ENCODE measurements around the gene ID3. TPM values are rescaled to one million over a fixed set of nuclear protein-coding genes. Genes with fewer than 3 reads are reported as not detected.

The ID3 gene
- total and polyA plus RNA-seq, 2 experiments from 2014 or later: 376 to 680 TPM

GRCh38 chr1:23558140-23558871, 995 bp downstream of the ID3 start:
- no peaks in the 10 kb centered on the region for H3K9me2 ChIP-seq (ENCODE audit: insufficient read depth)
- peaks cover 33% of the 10 kb centered on the region for H3K79me2 ChIP-seq (ENCODE audit: insufficient read depth)
- H3K4me2 ChIP-seq (ENCODE audit: unreplicated experiment): peak overlapping the region; percentile 82
- TF ChIP-seq EZH2 (IDR thresholded peaks at IDR 0.05; ENCODE audit: insufficient read depth, poor library complexity, severe bottlenecking) (no peak), EZH2phosphoT487 (IDR thresholded peaks at IDR 0.05; ENCODE audit: insufficient read depth, low read depth) (no peak)
- in situ Hi-C loops (cut with MboI): no loop called here
- peaks cover 7% of the 10 kb centered on the region for H3K36me3 ChIP-seq (ENCODE audit: low read depth)
- H4K20me1 ChIP-seq (ENCODE audit: insufficient read depth): no peaks in the 10 kb centered on the region
- peak overlapping the region; percentile 100 for H3K27ac ChIP-seq
- 0 to 1% methylated on average over 29 to 31 of the region's 34 CpGs for WGBS, 2 experiments (ENCODE audit: low coverage in 1 of 2, low lambda C conversion rate in 2 of 2, missing lambda C conversion rate in 2 of 2)
- H3K9ac ChIP-seq: peak overlapping the region; percentile 100
- peak overlapping the region; percentile 98 for H3K4me3 ChIP-seq
- peaks cover 62% of the 10 kb centered on the region for H3K4me1 ChIP-seq (ENCODE audit: insufficient read depth)
- DNase-seq: peak; percentile 71
- peaks cover 72% of the 10 kb centered on the region for H3F3A ChIP-seq (ENCODE audit: insufficient read depth)
- no peak overlapping the region for H2AFZ ChIP-seq
- H3K27me3 ChIP-seq (replicated peaks; ENCODE audit: insufficient read depth): no peaks in the 10 kb centered on the region
- H3K9me3 ChIP-seq (ENCODE audit: low read depth): no peaks in the 10 kb centered on the region

GRCh38 chr1:23557471-23558124, 1.7 kb downstream of the ID3 start:
- Histone ChIP-seq H3K4me2 (ENCODE audit: unreplicated experiment) (peak overlapping the region; percentile 82), H3F3A (ENCODE audit: insufficient read depth) (peaks cover 65% of the 10 kb centered on the region), H2AFZ (no peak overlapping the region), H4K20me1 (ENCODE audit: insufficient read depth) (no peaks in the 10 kb centered on the region), H3K27me3 (replicated peaks; ENCODE audit: insufficient read depth) (no peaks in the 10 kb centered on the region), H3K9me3 (ENCODE audit: low read depth) (no peaks in the 10 kb centered on the region), H3K9me2 (ENCODE audit: insufficient read depth) (no peaks in the 10 kb centered on the region), H3K27ac (peak overlapping the region; percentile 100), H3K4me3 (peak overlapping the region; percentile 98), H3K9ac (peak overlapping the region; percentile 100), H3K4me1 (ENCODE audit: insufficient read depth) (peaks cover 55% of the 10 kb centered on the region), H3K36me3 (ENCODE audit: low read depth) (peaks cover 7% of the 10 kb centered on the region), H3K79me2 (ENCODE audit: insufficient read depth) (peaks cover 32% of the 10 kb centered on the region)
- 7 to 11% methylated on average over 8 of the region's 8 CpGs for WGBS, 2 experiments (ENCODE audit: low coverage in 1 of 2, low lambda C conversion rate in 2 of 2, missing lambda C conversion rate in 2 of 2)
- peak; percentile 46 for DNase-seq
- in situ Hi-C loops (cut with MboI): no loop called here
- TF ChIP-seq EZH2phosphoT487 (IDR thresholded peaks at IDR 0.05; ENCODE audit: insufficient read depth, low read depth) (peak; percentile 47; the same call in 1 of the 2 replicates), EZH2 (IDR thresholded peaks at IDR 0.05; ENCODE audit: insufficient read depth, poor library complexity, severe bottlenecking) (no peak)

DNA sequence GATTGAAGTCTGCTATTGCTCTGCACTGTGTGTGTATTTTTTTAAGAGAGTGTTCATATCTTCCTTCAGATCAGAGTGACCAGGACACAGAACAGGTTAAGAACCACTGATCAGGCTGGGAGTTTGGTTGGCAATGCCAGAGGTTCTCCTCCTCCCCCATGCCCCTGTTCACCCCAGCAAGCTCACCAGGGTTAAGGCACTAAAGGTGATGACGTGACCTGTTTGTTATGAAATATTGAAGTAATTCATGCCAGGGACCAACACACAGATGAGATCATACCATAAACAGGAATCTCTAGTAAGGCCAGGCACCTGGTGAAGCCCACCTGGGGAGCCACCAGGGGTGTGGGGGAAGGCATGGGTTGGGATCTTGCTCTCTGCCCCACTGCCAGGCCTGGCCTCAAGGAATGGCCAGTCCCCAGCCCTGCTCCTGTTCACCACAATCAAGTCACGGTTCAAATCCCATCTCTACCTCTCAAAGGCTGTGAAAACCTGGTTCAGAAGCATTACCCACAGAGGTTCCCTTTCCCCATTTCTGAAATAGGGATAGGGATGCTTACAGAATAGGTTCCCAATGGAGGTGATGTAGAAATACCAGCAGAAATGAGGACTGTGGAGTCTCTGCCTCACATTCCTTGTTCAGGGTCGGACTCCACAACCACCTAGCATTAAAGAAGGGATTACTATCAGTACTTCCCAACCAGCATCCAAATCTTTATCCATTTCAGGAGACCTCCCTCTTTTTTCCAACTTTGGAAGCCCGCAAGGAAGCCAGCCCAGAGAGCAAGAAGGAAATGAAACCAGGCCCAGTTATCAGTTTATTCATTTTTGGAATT, 2.4 kb downstream of the ID3 start:
- Histone ChIP-seq H4K20me1 (ENCODE audit: insufficient read depth) (no peaks in the 10 kb centered on the region), H3K9ac (peak overlapping the region; percentile 100), H3K4me3 (peak overlapping the region; percentile 98), H3K9me2 (ENCODE audit: insufficient read depth) (no peaks in the 10 kb centered on the region), H3K27me3 (replicated peaks; ENCODE audit: insufficient read depth) (no peaks in the 10 kb centered on the region), H3K36me3 (ENCODE audit: low read depth) (peaks cover 7% of the 10 kb centered on the region), H2AFZ (no peak overlapping the region), H3K9me3 (ENCODE audit: low read depth) (no peaks in the 10 kb centered on the region), H3F3A (ENCODE audit: insufficient read depth) (peaks cover 61% of the 10 kb centered on the region), H3K4me1 (ENCODE audit: insufficient read depth) (peaks cover 52% of the 10 kb centered on the region), H3K4me2 (ENCODE audit: unreplicated experiment) (peak overlapping the region; percentile 82), H3K27ac (peak overlapping the region; percentile 100), H3K79me2 (ENCODE audit: insufficient read depth) (peaks cover 32% of the 10 kb centered on the region)
- 58 to 60% methylated on average over 4 of the region's 4 CpGs for WGBS, 2 experiments (ENCODE audit: low coverage in 1 of 2, low lambda C conversion rate in 2 of 2, missing lambda C conversion rate in 2 of 2)
- no peak for TF ChIP-seq EZH2 (IDR thresholded peaks at IDR 0.05; ENCODE audit: insufficient read depth, poor library complexity, severe bottlenecking)
- no peak for TF ChIP-seq EZH2phosphoT487 (IDR thresholded peaks at IDR 0.05; ENCODE audit: insufficient read depth, low read depth)
- peak; percentile 81 for DNase-seq
- in situ Hi-C loops (cut with MboI): no loop called here

- no peak overlapping the region for H2AFZ ChIP-seq
- no peaks in the 10 kb centered on the region for H3K9me3 ChIP-seq (ENCODE audit: low read depth)
- peak overlapping the region; percentile 82 for H3K4me2 ChIP-seq (ENCODE audit: unreplicated experiment)
- no peaks in the 10 kb centered on the region for H3K27me3 ChIP-seq (replicated peaks; ENCODE audit: insufficient read depth)
- peak overlapping the region; percentile 98 for H3K4me3 ChIP-seq
- H4K20me1 ChIP-seq (ENCODE audit: insufficient read depth): no peaks in the 10 kb centered on the region
- peak overlapping the region; percentile 100 for H3K27ac ChIP-seq
- H3K9me2 ChIP-seq (ENCODE audit: insufficient read depth): no peaks in the 10 kb centered on the region
- H3K36me3 ChIP-seq (ENCODE audit: low read depth): peaks cover 7% of the 10 kb centered on the region
- in situ Hi-C loops (cut with MboI): no loop called here
- peaks cover 54% of the 10 kb centered on the region for H3F3A ChIP-seq (ENCODE audit: insufficient read depth)
- H3K79me2 ChIP-seq (ENCODE audit: insufficient read depth): peaks cover 32% of the 10 kb centered on the region
- peak; percentile 90 for DNase-seq
- no peak for TF ChIP-seq EZH2 (IDR thresholded peaks at IDR 0.05; ENCODE audit: insufficient read depth, poor library complexity, severe bottlenecking)
- TF ChIP-seq EZH2phosphoT487 (IDR thresholded peaks at IDR 0.05; ENCODE audit: insufficient read depth, low read depth): no peak
- H3K4me1 ChIP-seq (ENCODE audit: insufficient read depth): peaks cover 44% of the 10 kb centered on the region
- peak overlapping the region; percentile 100 for H3K9ac ChIP-seq
- WGBS, 2 experiments (ENCODE audit: low coverage in 1 of 2, low lambda C conversion rate in 2 of 2, missing lambda C conversion rate in 2 of 2): 11 to 12% methylated on average over 9 of the region's 9 CpGs
These were observed 3.2 kb downstream of the ID3 start for GRCh38 chr1:23555986-23556634.
